ENCODE measurements around the gene TEAD1.

- no peak for TF ChIP-seq CTCF (IDR thresholded peaks at IDR 0.05)
- TF ChIP-seq EP300 (IDR thresholded peaks at IDR 0.05): no peak
Measured at GRCh38 chr11:12640926-12641849, 33.0 kb upstream of the TEAD1 start.
